Lung (tissue), 12 donors: ENCODE measurements around the gene AFDN. TPM values are rescaled to one million over a fixed set of nuclear protein-coding genes. Genes with fewer than 3 reads are reported as not detected.
A peak's percentile ranks its signal among the peaks of the same experiment; 100 is the strongest.

Source experiments
- ATAC-seq: fragments of 200-7000 bp; cut with Tn5 transposase; one replicate; pipeline ENCODE4 v1.9.1; 2020; ENCODE audit warnings: moderate number of reproducible peaks; ENCODE audit not compliant: insufficient read depth, low FRiP score
- DNase-seq, 3 donors: peaks; one replicate each; pipeline ENCODE4 v3.0.0-alpha.2; 2013 to 2017
- H3K27ac ChIP-seq, 2 donors: one replicate each; pipeline ENCODE4 v1.5.1; 2013; ENCODE audit warnings: mild to moderate bottlenecking in 2 of 2, moderate library complexity in 2 of 2, control low read depth in 1 of 2, inconsistent platforms in 1 of 2, low read depth in 1 of 2, low read length in 1 of 2
- H3K27me3 ChIP-seq, 3 donors: one replicate each; pipeline ENCODE4 v1.5.1; 2013; ENCODE audit warnings: low read length in 2 of 3; ENCODE audit not compliant: control insufficient read depth in 3 of 3, insufficient read depth in 3 of 3
- H3K36me3 ChIP-seq, 4 donors: one replicate each; pipeline ENCODE4 v1.5.1; 2013; ENCODE audit warnings: low read length in 4 of 4, mild to moderate bottlenecking in 1 of 4, moderate library complexity in 1 of 4; ENCODE audit not compliant: control insufficient read depth in 4 of 4, insufficient read depth in 4 of 4
- H3K4me1 ChIP-seq, 5 donors: one replicate each; pipeline ENCODE4 v1.5.1; 2013; ENCODE audit warnings: low read length in 5 of 5, mild to moderate bottlenecking in 2 of 5, moderate library complexity in 1 of 5; ENCODE audit not compliant: control insufficient read depth in 5 of 5, insufficient read depth in 5 of 5
- H3K4me3 ChIP-seq: one replicate; pipeline ENCODE4 v1.5.1; 2013; ENCODE audit warnings: mild to moderate bottlenecking, control low read depth, moderate library complexity
- H3K9ac ChIP-seq, 2 donors: one replicate each; pipeline ENCODE4 v1.5.1; 2013; ENCODE audit warnings: low read length in 2 of 2, control low read depth in 1 of 2; ENCODE audit not compliant: insufficient read depth in 1 of 2
- H3K9me3 ChIP-seq, 4 donors: one replicate each; pipeline ENCODE4 v1.5.1; 2013; ENCODE audit warnings: low read length in 3 of 4, mild to moderate bottlenecking in 1 of 4, moderate library complexity in 1 of 4; ENCODE audit not compliant: control insufficient read depth in 4 of 4, insufficient read depth in 3 of 4
- CTCF ChIP-seq: IDR thresholded peaks from 2 replicates; pipeline ENCODE4 v1.5.1; 2012; ENCODE audit warnings: mild to moderate bottlenecking; ENCODE audit errors: control extremely low read depth, extremely low read depth
- WGBS, 2 donors: extraction: QIAGEN DNeasy Blood & Tissue Kit; methylation state at CpG; one replicate each; pipeline ENCODE4 v1.1.7; 2013; 5-methylcytosine and 5-hydroxymethylcytosine counted together
- polyA plus RNA-seq, 2 donors: library from polyadenylated mRNA; stranded (reverse); fragments of 200-250 nt; gene quantifications; one replicate each; pipeline ENCODE4 v1.2.1, GENCODE V29; 2013
- total RNA-seq, 2 donors: library from RNA; depleted of rRNA in 1 of 2; stranded (reverse); fragments of >200 nt in 1 of 2; gene quantifications; one replicate each; pipeline ENCODE4 v1.2.1, GENCODE V29; 2014 to 2021
- donor health status: control.
- donor health status: control.
- donor health status: Bipolar disorder and iron deficiency.
- donor health status: healthy.
- donor health status: DM: yes; HTN: yes; CAD: no.

AFDN gene
- total and polyA plus RNA-seq, 4 donors = 47.6 to 407 (median 117) TPM

GRCh38 chr6:167851370-167851952 lies 24.8 kb downstream of the AFDN start:
- 74 to 75% methylated on average over 2 of the region's 2 CpGs for WGBS, 2 donors
- Histone ChIP-seq H3K4me1 (peaks cover 0 to 20% (median 16%) of the 10 kb centered on the region in 5 donors), H3K4me3 (no peak overlapping the region), H3K27ac (no peak overlapping the region), H3K27me3 (no peaks in the 10 kb centered on the region), H3K36me3 (no peaks in the 10 kb centered on the region), H3K9me3 (no peaks in the 10 kb centered on the region), H3K9ac (no peak overlapping the region)
- ATAC-seq (peak; percentile 38), DNase-seq (peak in 2 of 3 donors; percentile 48 to 79)
- TF ChIP-seq CTCF = no peak

GRCh38 chr6:167855825-167856425 lies 29.2 kb downstream of the AFDN start:
- ATAC-seq (no peak), DNase-seq (no peak)
- Histone ChIP-seq H3K27me3 (no peaks in the 10 kb centered on the region), H3K36me3 (no peaks in the 10 kb centered on the region), H3K9ac (no peak overlapping the region), H3K27ac (peak overlapping the region in 1 of 2 donors; percentile 23), H3K4me3 (no peak overlapping the region), H3K9me3 (no peaks in the 10 kb centered on the region), H3K4me1 (peaks cover 4 to 30% (median 25%) of the 10 kb centered on the region in 5 donors)
- 79 to 87% methylated on average over 6 of the region's 6 CpGs for WGBS, 2 donors
- no peak for TF ChIP-seq CTCF

- Histone ChIP-seq H3K4me1 (peaks cover 4 to 33% (median 19%) of the 10 kb centered on the region in 5 donors), H3K9me3 (no peaks in the 10 kb centered on the region), H3K4me3 (no peak overlapping the region), H3K9ac (no peak overlapping the region), H3K27ac (peak overlapping the region in 1 of 2 donors; percentile 23), H3K36me3 (no peaks in the 10 kb centered on the region), H3K27me3 (no peaks in the 10 kb centered on the region)
- 95 to 98% methylated on average over 1 of the region's 1 CpG for WGBS, 2 donors
- TF ChIP-seq CTCF = no peak
- no peak for ATAC-seq
- DNase-seq = no peak
These were observed 29.8 kb downstream of the AFDN start for GRCh38 chr6:167856474-167856873.
